ENCODE results near the gene GTF2H2C. TPM values are rescaled to one million over a fixed set of nuclear protein-coding genes. Genes with fewer than 3 reads are reported as not detected.

GTF2H2C gene
- total RNA-seq, 4 donors from 2014 or later, result 13.9 to 22.7 (median 16.3) TPM

DNA sequence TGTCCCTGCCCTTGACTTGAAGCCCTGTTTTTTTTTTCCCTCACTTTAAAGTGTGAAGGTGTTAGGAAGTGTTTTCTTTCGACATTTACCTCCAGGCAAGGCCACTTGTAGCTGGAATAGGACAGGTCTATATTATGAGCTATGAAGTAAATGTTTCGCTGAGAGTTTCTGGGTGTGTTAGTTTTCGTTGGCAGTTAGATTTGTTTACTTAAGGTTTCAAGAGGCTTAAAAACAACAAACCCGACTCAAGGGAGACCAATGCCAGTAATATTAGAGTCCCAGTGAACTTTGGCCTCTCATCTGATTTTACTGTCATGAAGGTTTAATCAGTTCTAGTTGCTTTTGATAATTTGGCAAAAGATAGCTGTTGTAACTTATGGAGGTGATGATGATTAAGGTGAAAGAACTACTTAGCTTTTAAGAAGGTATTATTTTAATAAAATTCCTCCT, 42.2 kb upstream of the GTF2H2C start:
- Histone ChIP-seq H3K27ac (replicated peaks in 1 of 4) (no peak overlapping the region), H3K4me3 (no peak overlapping the region), H3K36me3 (no peaks in the 10 kb centered on the region), H3K27me3 (no peaks in the 10 kb centered on the region), H3K9me3 (no peaks in the 10 kb centered on the region), H3K4me1 (no peaks in the 10 kb centered on the region)
- 27% methylated on average over 4 of the region's 4 CpGs for WGBS
- TF ChIP-seq EP300 (IDR thresholded peaks at IDR 0.05), result no peak
- no peak for TF ChIP-seq POLR2AphosphoS5 (IDR thresholded peaks at IDR 0.05)
- TF ChIP-seq, protein P1, sequence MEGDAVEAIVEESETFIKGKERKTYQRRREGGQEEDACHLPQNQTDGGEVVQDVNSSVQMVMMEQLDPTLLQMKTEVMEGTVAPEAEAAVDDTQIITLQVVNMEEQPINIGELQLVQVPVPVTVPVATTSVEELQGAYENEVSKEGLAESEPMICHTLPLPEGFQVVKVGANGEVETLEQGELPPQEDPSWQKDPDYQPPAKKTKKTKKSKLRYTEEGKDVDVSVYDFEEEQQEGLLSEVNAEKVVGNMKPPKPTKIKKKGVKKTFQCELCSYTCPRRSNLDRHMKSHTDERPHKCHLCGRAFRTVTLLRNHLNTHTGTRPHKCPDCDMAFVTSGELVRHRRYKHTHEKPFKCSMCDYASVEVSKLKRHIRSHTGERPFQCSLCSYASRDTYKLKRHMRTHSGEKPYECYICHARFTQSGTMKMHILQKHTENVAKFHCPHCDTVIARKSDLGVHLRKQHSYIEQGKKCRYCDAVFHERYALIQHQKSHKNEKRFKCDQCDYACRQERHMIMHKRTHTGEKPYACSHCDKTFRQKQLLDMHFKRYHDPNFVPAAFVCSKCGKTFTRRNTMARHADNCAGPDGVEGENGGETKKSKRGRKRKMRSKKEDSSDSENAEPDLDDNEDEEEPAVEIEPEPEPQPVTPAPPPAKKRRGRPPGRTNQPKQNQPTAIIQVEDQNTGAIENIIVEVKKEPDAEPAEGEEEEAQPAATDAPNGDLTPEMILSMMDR (IDR thresholded peaks at IDR 0.05), result no peak
- TF ChIP-seq POLR2A (IDR thresholded peaks at IDR 0.05; ENCODE audit: low read depth), result no peak
- intact Hi-C loops (cut with DNase I), result no loop called here
- DNase-seq (ENCODE audit: extremely low spot score), result no peak

DNA sequence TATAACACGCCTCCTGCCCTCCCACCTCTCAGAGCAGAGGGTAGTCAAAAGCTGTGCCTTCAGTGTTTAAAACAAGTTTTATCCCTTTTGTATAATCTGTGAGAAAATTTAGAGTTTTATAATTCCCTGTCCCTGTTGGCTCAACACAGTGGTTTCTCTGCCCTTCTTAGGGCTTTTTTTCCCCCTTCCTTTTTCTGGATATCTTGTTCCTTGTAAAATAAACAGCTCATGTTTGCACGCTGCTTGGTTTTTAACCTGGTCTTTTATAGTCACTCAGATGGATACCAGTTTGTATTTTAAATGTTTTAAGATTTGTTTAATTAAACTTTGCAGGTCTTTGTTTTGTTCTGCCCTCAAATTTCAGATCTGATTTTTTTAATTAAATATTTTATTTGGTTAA, 40.7 kb upstream of the GTF2H2C start:
- 68% methylated on average over 2 of the region's 2 CpGs for WGBS
- H3K27ac ChIP-seq (replicated peaks in 1 of 4), result no peak overlapping the region
- no peak overlapping the region for H3K4me3 ChIP-seq
- no peaks in the 10 kb centered on the region for H3K36me3 ChIP-seq
- H3K9me3 ChIP-seq, result no peaks in the 10 kb centered on the region
- no peaks in the 10 kb centered on the region for H3K4me1 ChIP-seq
- no peak for DNase-seq (ENCODE audit: extremely low spot score)
- intact Hi-C loops (cut with DNase I), result no loop called here
- H3K27me3 ChIP-seq, result no peaks in the 10 kb centered on the region
- TF ChIP-seq EP300 (IDR thresholded peaks at IDR 0.05), result no peak
- TF ChIP-seq, protein P1 (IDR thresholded peaks at IDR 0.05), result no peak
- no peak for TF ChIP-seq POLR2A (IDR thresholded peaks at IDR 0.05; ENCODE audit: low read depth)
- TF ChIP-seq POLR2AphosphoS5 (IDR thresholded peaks at IDR 0.05), result no peak

DNA sequence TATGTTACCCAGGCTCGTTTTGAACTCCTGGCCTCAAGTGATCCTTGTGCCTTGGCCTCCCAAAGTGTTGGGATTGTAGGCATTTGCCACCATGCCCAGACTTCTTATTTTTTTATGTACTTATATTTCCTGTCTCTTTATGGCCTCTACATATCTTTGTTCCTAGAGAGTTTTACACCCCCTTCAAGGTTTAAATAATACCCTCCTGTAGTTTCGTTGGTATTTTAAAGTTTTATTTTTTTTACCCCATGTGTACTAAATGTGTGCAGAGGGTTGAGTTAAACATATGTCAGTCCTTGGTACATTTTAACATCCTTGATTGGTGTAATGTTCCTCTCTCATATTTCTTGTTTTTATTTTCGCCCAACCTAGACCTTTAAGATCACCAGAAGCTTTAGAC, 38.0 kb upstream of the GTF2H2C start:
- H3K4me3 ChIP-seq, result no peak overlapping the region
- H3K36me3 ChIP-seq, result no peaks in the 10 kb centered on the region
- H3K4me1 ChIP-seq, result no peaks in the 10 kb centered on the region
- DNase-seq (ENCODE audit: extremely low spot score), result no peak
- 80% methylated on average over 3 of the region's 3 CpGs for WGBS
- H3K9me3 ChIP-seq, result no peaks in the 10 kb centered on the region
- no peaks in the 10 kb centered on the region for H3K27me3 ChIP-seq
- no peak overlapping the region for H3K27ac ChIP-seq (replicated peaks in 1 of 4)
- intact Hi-C loops (cut with DNase I), result no loop called here
- no peak for TF ChIP-seq EP300 (IDR thresholded peaks at IDR 0.05)

DNA sequence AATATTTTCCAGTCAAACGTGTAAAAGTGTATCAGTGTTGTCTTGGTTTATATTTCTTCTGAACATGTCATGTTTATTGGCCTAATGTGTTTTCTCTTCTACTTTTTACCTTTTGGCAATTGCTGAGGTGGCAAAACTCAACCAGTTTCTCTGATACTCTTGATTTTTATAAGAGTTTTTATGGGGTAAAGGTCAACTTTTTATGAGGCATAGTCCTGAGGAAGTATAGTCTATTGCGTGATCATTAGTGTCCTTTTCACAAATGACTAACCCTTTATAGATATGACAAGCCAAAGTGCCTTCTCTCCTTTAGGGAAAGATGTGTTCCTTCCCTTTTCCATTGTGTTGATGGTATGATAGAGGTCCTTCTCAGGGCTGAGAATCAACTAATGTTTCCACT, 34.5 kb upstream of the GTF2H2C start:
- intact Hi-C loops (cut with DNase I), result no loop called here
- TF ChIP-seq, protein P1 (IDR thresholded peaks at IDR 0.05), result no peak
- TF ChIP-seq EP300 (IDR thresholded peaks at IDR 0.05), result no peak
- no peak for TF ChIP-seq POLR2AphosphoS5 (IDR thresholded peaks at IDR 0.05)
- no peak for TF ChIP-seq POLR2A (IDR thresholded peaks at IDR 0.05; ENCODE audit: low read depth)
- H3K4me1 ChIP-seq, result no peaks in the 10 kb centered on the region
- 71% methylated on average over 2 of the region's 2 CpGs for WGBS
- no peaks in the 10 kb centered on the region for H3K27me3 ChIP-seq
- no peaks in the 10 kb centered on the region for H3K9me3 ChIP-seq
- H3K36me3 ChIP-seq, result no peaks in the 10 kb centered on the region
- DNase-seq (ENCODE audit: extremely low spot score), result no peak
- H3K4me3 ChIP-seq, result no peak overlapping the region
- H3K27ac ChIP-seq (replicated peaks in 1 of 4), result no peak overlapping the region

DNA sequence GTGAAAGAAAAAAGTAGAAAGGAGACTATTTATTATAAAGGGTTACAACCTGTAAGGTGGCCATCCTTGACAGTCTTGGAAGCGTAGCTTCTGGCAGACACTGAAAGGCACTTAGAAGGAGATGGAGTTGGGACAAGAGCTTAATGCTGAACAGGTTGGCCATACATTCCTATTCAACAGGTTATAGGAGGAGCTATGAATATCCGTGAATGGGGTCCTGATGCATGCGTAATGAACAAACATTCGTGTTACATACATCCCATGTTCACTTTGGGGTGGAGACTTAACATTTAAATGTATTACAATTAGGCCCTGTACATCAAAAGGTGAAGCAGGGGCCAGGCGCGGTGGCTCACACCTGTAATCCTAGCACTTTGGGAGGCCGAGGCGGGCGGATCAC, 33.3 kb upstream of the GTF2H2C start:
- Histone ChIP-seq H3K27me3 (no peaks in the 10 kb centered on the region), H3K4me3 (no peak overlapping the region), H3K9me3 (no peaks in the 10 kb centered on the region), H3K36me3 (no peaks in the 10 kb centered on the region), H3K4me1 (no peaks in the 10 kb centered on the region), H3K27ac (replicated peaks in 1 of 4) (no peak overlapping the region)
- WGBS, result 96% methylated on average over 9 of the region's 9 CpGs
- no peak for DNase-seq (ENCODE audit: extremely low spot score)
- intact Hi-C loops (cut with DNase I), result no loop called here
- TF ChIP-seq, protein P1 (IDR thresholded peaks at IDR 0.05), result no peak
- TF ChIP-seq POLR2A (IDR thresholded peaks at IDR 0.05; ENCODE audit: low read depth) (no peak), EP300 (IDR thresholded peaks at IDR 0.05) (no peak), POLR2AphosphoS5 (IDR thresholded peaks at IDR 0.05) (no peak)
